ENCODE measurements around the gene ASIC2. TPM values are rescaled to one million over a fixed set of nuclear protein-coding genes. Genes with fewer than 3 reads are reported as not detected.

The ASIC2 gene
- total RNA-seq, 2 experiments from 2014 or later, result not detected

DNA sequence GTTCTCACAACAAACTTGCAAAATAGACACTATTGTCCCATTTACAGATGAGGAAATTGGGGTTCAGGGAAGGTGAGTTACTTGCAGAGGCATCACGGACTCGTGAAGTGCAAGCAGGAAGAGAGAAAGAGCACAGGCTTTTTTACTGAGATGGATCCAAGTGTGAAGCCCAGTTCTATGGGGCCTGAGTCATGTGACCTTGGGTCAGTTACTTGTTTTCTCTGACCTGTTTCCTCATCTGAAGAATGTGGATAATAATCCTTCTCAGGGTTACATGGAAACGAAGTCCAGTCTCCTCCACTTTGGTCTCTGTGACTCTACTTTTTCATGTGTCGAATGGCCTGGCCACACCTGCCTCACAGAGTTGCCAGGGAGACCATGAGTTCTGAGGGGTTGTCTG is 167.0 kb downstream of the ASIC2 start:
- Histone ChIP-seq H3K9me3 (ENCODE audit: control insufficient read depth in 1 of 2, insufficient read depth in 1 of 2, low read length in 2 of 2) (no peaks in the 10 kb centered on the region), H3K27me3 (ENCODE audit: control insufficient read depth in 1 of 2, insufficient read depth in 2 of 2, low read length in 2 of 2) (peaks cover 7 to 12% of the 10 kb centered on the region in 2 experiments), H3K36me3 (ENCODE audit: insufficient read depth, low read length) (no peaks in the 10 kb centered on the region), H3K27ac (ENCODE audit: low read depth in 1 of 2, low read length in 2 of 2) (no peak overlapping the region), H3K4me1 (ENCODE audit: insufficient read depth, low read length) (no peaks in the 10 kb centered on the region), H3K4me3 (ENCODE audit: low read length) (no peak overlapping the region)
- ChIA-PET POLR2A (no interaction called here), CTCF (no interaction called here)
- TF ChIP-seq, protein P1, sequence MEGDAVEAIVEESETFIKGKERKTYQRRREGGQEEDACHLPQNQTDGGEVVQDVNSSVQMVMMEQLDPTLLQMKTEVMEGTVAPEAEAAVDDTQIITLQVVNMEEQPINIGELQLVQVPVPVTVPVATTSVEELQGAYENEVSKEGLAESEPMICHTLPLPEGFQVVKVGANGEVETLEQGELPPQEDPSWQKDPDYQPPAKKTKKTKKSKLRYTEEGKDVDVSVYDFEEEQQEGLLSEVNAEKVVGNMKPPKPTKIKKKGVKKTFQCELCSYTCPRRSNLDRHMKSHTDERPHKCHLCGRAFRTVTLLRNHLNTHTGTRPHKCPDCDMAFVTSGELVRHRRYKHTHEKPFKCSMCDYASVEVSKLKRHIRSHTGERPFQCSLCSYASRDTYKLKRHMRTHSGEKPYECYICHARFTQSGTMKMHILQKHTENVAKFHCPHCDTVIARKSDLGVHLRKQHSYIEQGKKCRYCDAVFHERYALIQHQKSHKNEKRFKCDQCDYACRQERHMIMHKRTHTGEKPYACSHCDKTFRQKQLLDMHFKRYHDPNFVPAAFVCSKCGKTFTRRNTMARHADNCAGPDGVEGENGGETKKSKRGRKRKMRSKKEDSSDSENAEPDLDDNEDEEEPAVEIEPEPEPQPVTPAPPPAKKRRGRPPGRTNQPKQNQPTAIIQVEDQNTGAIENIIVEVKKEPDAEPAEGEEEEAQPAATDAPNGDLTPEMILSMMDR (IDR thresholded peaks at IDR 0.05), result no peak
- Mint-ChIP-seq H3K27ac (no peak overlapping the region), H3K4me3 (no peak overlapping the region), H3K4me1 (ENCODE audit: low read depth) (no peaks in the 10 kb centered on the region), H3K36me3 (ENCODE audit: low read depth) (no peaks in the 10 kb centered on the region), H3K27me3 (peaks cover 57% of the 10 kb centered on the region), H3K9me3 (no peaks in the 10 kb centered on the region)
- ATAC-seq (ENCODE audit: poor library complexity) (no peak), DNase-seq (no peak)
- intact Hi-C loops (cut with DNase I, micrococcal nuclease), result no loop called here

DNA sequence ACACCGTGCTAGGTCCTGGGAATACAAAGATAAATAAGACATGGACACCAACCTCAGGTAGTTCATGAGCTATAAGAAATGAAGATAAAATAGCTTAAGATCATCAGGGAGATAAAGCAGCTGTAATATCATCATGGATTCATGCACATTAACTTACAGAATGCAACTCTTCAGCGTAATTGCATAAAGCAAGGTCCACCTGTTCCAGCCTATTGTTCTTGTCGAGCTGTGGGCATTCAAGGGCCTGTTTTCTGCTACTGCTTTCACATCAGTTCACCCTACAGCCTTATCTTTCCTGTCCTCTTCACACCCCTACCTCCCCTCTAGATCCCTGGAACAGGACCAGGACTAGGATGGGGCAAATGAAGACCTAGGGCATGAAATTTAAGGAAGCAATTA is 167.5 kb downstream of the ASIC2 start:
- ChIA-PET POLR2A (no interaction called here), CTCF (no interaction called here)
- Histone ChIP-seq H3K4me3 (ENCODE audit: low read length) (no peak overlapping the region), H3K4me1 (ENCODE audit: insufficient read depth, low read length) (no peaks in the 10 kb centered on the region), H3K27ac (ENCODE audit: low read depth in 1 of 2, low read length in 2 of 2) (no peak overlapping the region), H3K27me3 (ENCODE audit: control insufficient read depth in 1 of 2, insufficient read depth in 2 of 2, low read length in 2 of 2) (peaks cover 8 to 9% of the 10 kb centered on the region in 2 experiments), H3K9me3 (ENCODE audit: control insufficient read depth in 1 of 2, insufficient read depth in 1 of 2, low read length in 2 of 2) (no peaks in the 10 kb centered on the region), H3K36me3 (ENCODE audit: insufficient read depth, low read length) (no peaks in the 10 kb centered on the region)
- ATAC-seq (ENCODE audit: poor library complexity), result no peak
- H3K27me3 Mint-ChIP-seq, result peaks cover 52% of the 10 kb centered on the region
- no peaks in the 10 kb centered on the region for H3K36me3 Mint-ChIP-seq (ENCODE audit: low read depth)
- H3K4me3 Mint-ChIP-seq, result no peak overlapping the region
- H3K9me3 Mint-ChIP-seq, result no peaks in the 10 kb centered on the region
- intact Hi-C loops (cut with DNase I, micrococcal nuclease), result no loop called here
- no peaks in the 10 kb centered on the region for H3K4me1 Mint-ChIP-seq (ENCODE audit: low read depth)
- no peak overlapping the region for H3K27ac Mint-ChIP-seq
- no peak for DNase-seq
- TF ChIP-seq, protein P1 (IDR thresholded peaks at IDR 0.05), result no peak

DNA sequence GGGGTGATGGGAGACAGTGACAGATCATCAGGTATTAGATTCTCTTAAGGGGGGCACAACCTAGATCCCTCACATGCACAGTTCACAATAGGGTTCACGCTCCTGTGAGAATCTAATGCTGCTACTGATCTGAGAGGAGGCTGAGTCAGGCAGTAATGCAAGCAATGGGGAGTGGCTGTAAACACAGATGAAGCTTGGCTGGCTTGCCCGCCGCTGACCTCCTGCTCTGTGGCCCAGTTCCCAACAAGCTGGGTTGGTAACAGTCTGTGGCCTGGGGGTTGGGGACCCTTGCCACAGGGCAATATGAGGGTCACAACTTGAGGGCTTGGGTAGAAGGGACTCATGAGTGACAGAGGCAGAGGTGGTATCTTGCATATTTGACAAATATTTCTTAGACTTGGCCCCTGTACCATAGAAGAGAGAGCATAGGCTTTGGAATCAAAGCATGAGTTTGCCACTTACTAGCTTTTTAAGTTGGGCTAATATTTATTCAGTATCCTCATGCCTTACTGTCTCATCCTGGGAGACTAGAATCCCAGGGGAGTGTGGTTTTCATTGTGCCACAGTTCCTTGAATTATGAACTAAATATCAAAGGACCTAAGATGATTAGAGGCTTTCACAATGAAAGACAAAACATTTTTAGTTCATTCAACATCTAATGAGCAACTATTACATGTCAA is 168.1 kb downstream of the ASIC2 start:
- Histone ChIP-seq H3K4me3 (ENCODE audit: low read length) (no peak overlapping the region), H3K36me3 (ENCODE audit: insufficient read depth, low read length) (no peaks in the 10 kb centered on the region), H3K27me3 (ENCODE audit: control insufficient read depth in 1 of 2, insufficient read depth in 2 of 2, low read length in 2 of 2) (peaks cover 9% of the 10 kb centered on the region in 2 experiments), H3K9me3 (ENCODE audit: control insufficient read depth in 1 of 2, insufficient read depth in 1 of 2, low read length in 2 of 2) (no peaks in the 10 kb centered on the region), H3K27ac (ENCODE audit: low read depth in 1 of 2, low read length in 2 of 2) (no peak overlapping the region), H3K4me1 (ENCODE audit: insufficient read depth, low read length) (no peaks in the 10 kb centered on the region)
- H3K36me3 Mint-ChIP-seq (ENCODE audit: low read depth), result no peaks in the 10 kb centered on the region
- ChIA-PET CTCF (no interaction called here), POLR2A (no interaction called here)
- H3K27me3 Mint-ChIP-seq, result peaks cover 47% of the 10 kb centered on the region
- intact Hi-C loops (cut with DNase I, micrococcal nuclease), result no loop called here
- no peak overlapping the region for H3K4me3 Mint-ChIP-seq
- H3K4me1 Mint-ChIP-seq (ENCODE audit: low read depth), result no peaks in the 10 kb centered on the region
- TF ChIP-seq, protein P1 (IDR thresholded peaks at IDR 0.05), result no peak
- DNase-seq (no peak), ATAC-seq (ENCODE audit: poor library complexity) (no peak)
- H3K27ac Mint-ChIP-seq, result no peak overlapping the region
- H3K9me3 Mint-ChIP-seq, result no peaks in the 10 kb centered on the region

Measured in CD4-positive, alpha-beta T cell (primary cell).